ENCODE measurements around the gene CHP1. TPM values are rescaled to one million over a fixed set of nuclear protein-coding genes. Genes with fewer than 3 reads are reported as not detected.

CHP1 gene
- total RNA-seq, 1 experiment from 2014 or later = 76.5 TPM

DNA sequence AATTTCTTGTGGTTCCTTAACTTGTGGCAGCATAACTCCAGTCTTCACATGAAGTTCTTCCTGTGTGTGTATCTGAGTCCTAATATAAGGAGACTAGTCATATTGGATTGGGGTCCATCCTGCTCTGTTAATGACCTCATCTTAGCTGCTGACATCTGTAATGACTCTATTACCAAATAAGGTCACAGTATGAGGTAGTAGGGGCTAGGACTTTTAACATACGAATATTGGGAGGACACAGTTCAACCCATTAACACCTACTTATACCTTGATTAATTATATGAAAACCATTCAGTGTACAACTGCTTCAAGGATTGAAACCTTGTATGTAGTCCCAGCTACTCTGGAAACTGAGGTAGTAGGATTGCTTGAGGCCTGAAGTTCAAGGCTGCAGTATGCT is 57.4 kb downstream of the CHP1 start:
- no peak for DNase-seq (ENCODE audit: low spot score)
- Mint-ChIP-seq H3K4me1 (peaks cover 17% of the 10 kb centered on the region), H3K36me3 (peaks cover 52% of the 10 kb centered on the region), H3K9me3 (no peaks in the 10 kb centered on the region), H3K4me3 (no peak overlapping the region), H3K27ac (peak overlapping the region; percentile 76; the same call in 1 of the 2 replicates), H3K27me3 (ENCODE audit: low read depth) (no peaks in the 10 kb centered on the region)
- TF ChIP-seq, protein P1, sequence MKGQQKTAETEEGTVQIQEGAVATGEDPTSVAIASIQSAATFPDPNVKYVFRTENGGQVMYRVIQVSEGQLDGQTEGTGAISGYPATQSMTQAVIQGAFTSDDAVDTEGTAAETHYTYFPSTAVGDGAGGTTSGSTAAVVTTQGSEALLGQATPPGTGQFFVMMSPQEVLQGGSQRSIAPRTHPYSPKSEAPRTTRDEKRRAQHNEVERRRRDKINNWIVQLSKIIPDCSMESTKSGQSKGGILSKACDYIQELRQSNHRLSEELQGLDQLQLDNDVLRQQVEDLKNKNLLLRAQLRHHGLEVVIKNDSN (CRISPR knock-in tag; IDR thresholded peaks at IDR 0.05) = no peak
- no peak for TF ChIP-seq NR3C1 (CRISPR knock-in tag; conservative IDR thresholded peaks at IDR 0.05; ENCODE audit: low read depth)
- TF ChIP-seq, protein P2, sequence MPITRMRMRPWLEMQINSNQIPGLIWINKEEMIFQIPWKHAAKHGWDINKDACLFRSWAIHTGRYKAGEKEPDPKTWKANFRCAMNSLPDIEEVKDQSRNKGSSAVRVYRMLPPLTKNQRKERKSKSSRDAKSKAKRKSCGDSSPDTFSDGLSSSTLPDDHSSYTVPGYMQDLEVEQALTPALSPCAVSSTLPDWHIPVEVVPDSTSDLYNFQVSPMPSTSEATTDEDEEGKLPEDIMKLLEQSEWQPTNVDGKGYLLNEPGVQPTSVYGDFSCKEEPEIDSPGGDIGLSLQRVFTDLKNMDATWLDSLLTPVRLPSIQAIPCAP (CRISPR knock-in tag; IDR thresholded peaks at IDR 0.05) = no peak
- no peak for TF ChIP-seq JUN (CRISPR knock-in tag; IDR thresholded peaks at IDR 0.05)
- TF ChIP-seq SMAD3 (CRISPR knock-in tag; IDR thresholded peaks at IDR 0.05; ENCODE audit: borderline replicate concordance) = no peak
- no peak for TF ChIP-seq GRHL2 (CRISPR knock-in tag; IDR thresholded peaks at IDR 0.05; ENCODE audit: insufficient replicate concordance, severe bottlenecking)
- TF ChIP-seq, protein P3, sequence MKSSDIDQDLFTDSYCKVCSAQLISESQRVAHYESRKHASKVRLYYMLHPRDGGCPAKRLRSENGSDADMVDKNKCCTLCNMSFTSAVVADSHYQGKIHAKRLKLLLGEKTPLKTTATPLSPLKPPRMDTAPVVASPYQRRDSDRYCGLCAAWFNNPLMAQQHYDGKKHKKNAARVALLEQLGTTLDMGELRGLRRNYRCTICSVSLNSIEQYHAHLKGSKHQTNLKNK (CRISPR knock-in tag; IDR thresholded peaks at IDR 0.05) = no peak
- TF ChIP-seq, protein P4, sequence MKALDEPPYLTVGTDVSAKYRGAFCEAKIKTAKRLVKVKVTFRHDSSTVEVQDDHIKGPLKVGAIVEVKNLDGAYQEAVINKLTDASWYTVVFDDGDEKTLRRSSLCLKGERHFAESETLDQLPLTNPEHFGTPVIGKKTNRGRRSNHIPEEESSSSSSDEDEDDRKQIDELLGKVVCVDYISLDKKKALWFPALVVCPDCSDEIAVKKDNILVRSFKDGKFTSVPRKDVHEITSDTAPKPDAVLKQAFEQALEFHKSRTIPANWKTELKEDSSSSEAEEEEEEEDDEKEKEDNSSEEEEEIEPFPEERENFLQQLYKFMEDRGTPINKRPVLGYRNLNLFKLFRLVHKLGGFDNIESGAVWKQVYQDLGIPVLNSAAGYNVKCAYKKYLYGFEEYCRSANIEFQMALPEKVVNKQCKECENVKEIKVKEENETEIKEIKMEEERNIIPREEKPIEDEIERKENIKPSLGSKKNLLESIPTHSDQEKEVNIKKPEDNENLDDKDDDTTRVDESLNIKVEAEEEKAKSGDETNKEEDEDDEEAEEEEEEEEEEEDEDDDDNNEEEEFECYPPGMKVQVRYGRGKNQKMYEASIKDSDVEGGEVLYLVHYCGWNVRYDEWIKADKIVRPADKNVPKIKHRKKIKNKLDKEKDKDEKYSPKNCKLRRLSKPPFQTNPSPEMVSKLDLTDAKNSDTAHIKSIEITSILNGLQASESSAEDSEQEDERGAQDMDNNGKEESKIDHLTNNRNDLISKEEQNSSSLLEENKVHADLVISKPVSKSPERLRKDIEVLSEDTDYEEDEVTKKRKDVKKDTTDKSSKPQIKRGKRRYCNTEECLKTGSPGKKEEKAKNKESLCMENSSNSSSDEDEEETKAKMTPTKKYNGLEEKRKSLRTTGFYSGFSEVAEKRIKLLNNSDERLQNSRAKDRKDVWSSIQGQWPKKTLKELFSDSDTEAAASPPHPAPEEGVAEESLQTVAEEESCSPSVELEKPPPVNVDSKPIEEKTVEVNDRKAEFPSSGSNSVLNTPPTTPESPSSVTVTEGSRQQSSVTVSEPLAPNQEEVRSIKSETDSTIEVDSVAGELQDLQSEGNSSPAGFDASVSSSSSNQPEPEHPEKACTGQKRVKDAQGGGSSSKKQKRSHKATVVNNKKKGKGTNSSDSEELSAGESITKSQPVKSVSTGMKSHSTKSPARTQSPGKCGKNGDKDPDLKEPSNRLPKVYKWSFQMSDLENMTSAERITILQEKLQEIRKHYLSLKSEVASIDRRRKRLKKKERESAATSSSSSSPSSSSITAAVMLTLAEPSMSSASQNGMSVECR (CRISPR knock-in tag; IDR thresholded peaks at IDR 0.05; ENCODE audit: borderline replicate concordance) = no peak
- no peak for TF ChIP-seq NFE2L1 (CRISPR knock-in tag; IDR thresholded peaks at IDR 0.05)
- TF ChIP-seq ZNF416 (CRISPR knock-in tag; IDR thresholded peaks at IDR 0.05) = no peak
- TF ChIP-seq, protein P5, sequence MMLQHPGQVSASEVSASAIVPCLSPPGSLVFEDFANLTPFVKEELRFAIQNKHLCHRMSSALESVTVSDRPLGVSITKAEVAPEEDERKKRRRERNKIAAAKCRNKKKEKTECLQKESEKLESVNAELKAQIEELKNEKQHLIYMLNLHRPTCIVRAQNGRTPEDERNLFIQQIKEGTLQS (CRISPR knock-in tag; conservative IDR thresholded peaks at IDR 0.05) = no peak
- TF ChIP-seq ZNF263 (CRISPR knock-in tag; IDR thresholded peaks at IDR 0.05; ENCODE audit: low read depth) = no peak
- TF ChIP-seq, protein P6, sequence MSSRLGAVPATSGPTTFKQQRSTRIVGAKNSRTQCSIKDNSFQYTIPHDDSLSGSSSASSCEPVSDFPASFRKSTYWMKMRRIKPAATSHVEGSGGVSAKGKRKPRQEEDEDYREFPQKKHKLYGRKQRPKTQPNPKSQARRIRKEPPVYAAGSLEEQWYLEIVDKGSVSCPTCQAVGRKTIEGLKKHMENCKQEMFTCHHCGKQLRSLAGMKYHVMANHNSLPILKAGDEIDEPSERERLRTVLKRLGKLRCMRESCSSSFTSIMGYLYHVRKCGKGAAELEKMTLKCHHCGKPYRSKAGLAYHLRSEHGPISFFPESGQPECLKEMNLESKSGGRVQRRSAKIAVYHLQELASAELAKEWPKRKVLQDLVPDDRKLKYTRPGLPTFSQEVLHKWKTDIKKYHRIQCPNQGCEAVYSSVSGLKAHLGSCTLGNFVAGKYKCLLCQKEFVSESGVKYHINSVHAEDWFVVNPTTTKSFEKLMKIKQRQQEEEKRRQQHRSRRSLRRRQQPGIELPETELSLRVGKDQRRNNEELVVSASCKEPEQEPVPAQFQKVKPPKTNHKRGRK (CRISPR knock-in tag; IDR thresholded peaks at IDR 0.05; ENCODE audit: borderline replicate concordance) = no peak
- TF ChIP-seq, protein P7, sequence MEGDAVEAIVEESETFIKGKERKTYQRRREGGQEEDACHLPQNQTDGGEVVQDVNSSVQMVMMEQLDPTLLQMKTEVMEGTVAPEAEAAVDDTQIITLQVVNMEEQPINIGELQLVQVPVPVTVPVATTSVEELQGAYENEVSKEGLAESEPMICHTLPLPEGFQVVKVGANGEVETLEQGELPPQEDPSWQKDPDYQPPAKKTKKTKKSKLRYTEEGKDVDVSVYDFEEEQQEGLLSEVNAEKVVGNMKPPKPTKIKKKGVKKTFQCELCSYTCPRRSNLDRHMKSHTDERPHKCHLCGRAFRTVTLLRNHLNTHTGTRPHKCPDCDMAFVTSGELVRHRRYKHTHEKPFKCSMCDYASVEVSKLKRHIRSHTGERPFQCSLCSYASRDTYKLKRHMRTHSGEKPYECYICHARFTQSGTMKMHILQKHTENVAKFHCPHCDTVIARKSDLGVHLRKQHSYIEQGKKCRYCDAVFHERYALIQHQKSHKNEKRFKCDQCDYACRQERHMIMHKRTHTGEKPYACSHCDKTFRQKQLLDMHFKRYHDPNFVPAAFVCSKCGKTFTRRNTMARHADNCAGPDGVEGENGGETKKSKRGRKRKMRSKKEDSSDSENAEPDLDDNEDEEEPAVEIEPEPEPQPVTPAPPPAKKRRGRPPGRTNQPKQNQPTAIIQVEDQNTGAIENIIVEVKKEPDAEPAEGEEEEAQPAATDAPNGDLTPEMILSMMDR (IDR thresholded peaks at IDR 0.05) = no peak
- no peak for TF ChIP-seq ESRRA (CRISPR knock-in tag; IDR thresholded peaks at IDR 0.05; ENCODE audit: borderline replicate concordance)
- TF ChIP-seq FOXJ3 (CRISPR knock-in tag; IDR thresholded peaks at IDR 0.05; ENCODE audit: borderline replicate concordance) = no peak
- TF ChIP-seq ZNF219 (CRISPR knock-in tag; IDR thresholded peaks at IDR 0.05; ENCODE audit: borderline replicate concordance) = no peak
- TF ChIP-seq, protein P8, sequence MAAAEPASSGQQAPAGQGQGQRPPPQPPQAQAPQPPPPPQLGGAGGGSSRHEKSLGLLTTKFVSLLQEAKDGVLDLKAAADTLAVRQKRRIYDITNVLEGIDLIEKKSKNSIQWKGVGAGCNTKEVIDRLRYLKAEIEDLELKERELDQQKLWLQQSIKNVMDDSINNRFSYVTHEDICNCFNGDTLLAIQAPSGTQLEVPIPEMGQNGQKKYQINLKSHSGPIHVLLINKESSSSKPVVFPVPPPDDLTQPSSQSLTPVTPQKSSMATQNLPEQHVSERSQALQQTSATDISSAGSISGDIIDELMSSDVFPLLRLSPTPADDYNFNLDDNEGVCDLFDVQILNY (CRISPR knock-in tag; IDR thresholded peaks at IDR 0.05) = no peak
- no peak for TF ChIP-seq ZNF317 (CRISPR knock-in tag; IDR thresholded peaks at IDR 0.05; ENCODE audit: borderline replicate concordance, low read depth)
- no peak for ATAC-seq
- ChIA-PET CTCF (no interaction called here), POLR2A (no interaction called here)
